HEK293 (cell line): ENCODE results near the gene EML3.
A peak's percentile ranks its signal among the peaks of the same experiment; 100 is the strongest.

Experiments used
- CTCF ChIA-PET: fragments of 350-600 bp; formaldehyde crosslinking; extraction: SDS; loops from one replicate; lab custom pipeline; 2021; ENCODE audit warnings: antibody characterized with exemption; lab: Yijun Ruan, JAX
- POLR2A ChIA-PET: fragments of 300-600 bp; formaldehyde crosslinking; extraction: SDS; loops from one replicate; lab custom pipeline; 2020; ENCODE audit warnings: antibody characterized with exemption, inconsistent platforms; lab: Yijun Ruan, JAX
- H3K27ac ChIP-seq: fragments of 200-500 bp; sonication (Bioruptor generic); 2 replicates; pipeline ENCODE4 v1.5.1; 2014; ENCODE audit warnings: low read depth, low read length, control low read depth, inconsistent platforms; ENCODE audit errors: extremely low read depth
- H3K36me3 ChIP-seq, 2 experiments: fragments of 200-500 bp in 1 of 2; sonication (Bioruptor generic) in 1 of 2; 1 replicate in 1 of 2; 2 replicates in 1 of 2; pipeline ENCODE4 v1.5.1; 2014 to 2017; ENCODE audit warnings: inconsistent platforms in 2 of 2, low read length in 2 of 2; ENCODE audit not compliant: control insufficient read depth in 2 of 2, insufficient read depth in 1 of 2
- H3K4me1 ChIP-seq: fragments of 200-500 bp; sonication (Bioruptor generic); 2 replicates; pipeline ENCODE4 v1.5.1; 2014; ENCODE audit warnings: mild to moderate bottlenecking, low read length, inconsistent platforms; ENCODE audit not compliant: control insufficient read depth, insufficient read depth
- H3K4me3 ChIP-seq: 2 replicates; pipeline ENCODE4 v1.5.1; 2011; ENCODE audit warnings: low read depth, mild to moderate bottlenecking, control low read depth, low read length, moderate library complexity
- H3K9me3 ChIP-seq: fragments of 200-500 bp; sonication (Bioruptor generic); 2 replicates; pipeline ENCODE4 v1.5.1; 2014; ENCODE audit warnings: low read depth, low read length, inconsistent platforms; ENCODE audit not compliant: control insufficient read depth, insufficient read depth
- FEZF1 ChIP-seq: fragments of 450-650 bp; formaldehyde crosslinking; IDR thresholded peaks from 2 replicates; pipeline ENCODE4 v1.5.1; 2016; ENCODE audit warnings: missing biosample characterization, missing genetic modification characterization
- GFI1B ChIP-seq: fragments of 450-650 bp; formaldehyde crosslinking; IDR thresholded peaks from 2 replicates; pipeline ENCODE4 v1.5.1; 2016; ENCODE audit warnings: missing biosample characterization, missing genetic modification characterization
- KLF16 ChIP-seq: fragments of 450-650 bp; formaldehyde crosslinking; IDR thresholded peaks from 2 replicates; pipeline ENCODE4 v1.5.1; 2017; ENCODE audit warnings: missing biosample characterization, missing genetic modification characterization
- OVOL3 ChIP-seq: fragments of 450-650 bp; formaldehyde crosslinking; IDR thresholded peaks from 2 replicates; pipeline ENCODE4 v1.5.1; 2016; ENCODE audit warnings: missing biosample characterization, missing genetic modification characterization
- PBX3 ChIP-seq: sonication (generic); formaldehyde crosslinking; IDR thresholded peaks from 2 replicates; pipeline ENCODE4 v1.8.1; 2022; ENCODE audit warnings: mild to moderate bottlenecking, moderate library complexity, missing genetic modification reagents
- ZEB2 ChIP-seq: fragments of 450-650 bp; formaldehyde crosslinking; IDR thresholded peaks from 2 replicates; pipeline ENCODE4 v1.5.1; 2016; ENCODE audit warnings: missing biosample characterization, missing genetic modification characterization
- ZNF221 ChIP-seq: fragments of 450-650 bp; formaldehyde crosslinking; IDR thresholded peaks from 2 replicates; pipeline ENCODE4 v1.5.1; 2017; ENCODE audit warnings: missing biosample characterization, missing genetic modification characterization, borderline replicate concordance
- ZNF24 ChIP-seq: fragments of 450-650 bp; formaldehyde crosslinking; IDR thresholded peaks from 2 replicates; pipeline ENCODE4 v1.5.1; 2016; ENCODE audit warnings: missing biosample characterization, missing genetic modification characterization
- ZNF335 ChIP-seq: fragments of 450-650 bp; formaldehyde crosslinking; conservative IDR thresholded peaks from 2 replicates; pipeline ENCODE4 v1.5.1; 2016; ENCODE audit warnings: missing biosample characterization, missing genetic modification characterization
- ZNF391 ChIP-seq: fragments of 450-650 bp; formaldehyde crosslinking; IDR thresholded peaks from 2 replicates; pipeline ENCODE4 v1.5.1; 2016; ENCODE audit warnings: low read depth, missing biosample characterization, missing genetic modification characterization, borderline replicate concordance
- ZNF394 ChIP-seq: fragments of 450-650 bp; formaldehyde crosslinking; IDR thresholded peaks from 2 replicates; pipeline ENCODE4 v1.5.1; 2016; ENCODE audit warnings: missing biosample characterization, missing genetic modification characterization, mild to moderate bottlenecking, moderate library complexity, borderline replicate concordance
- ZNF549 ChIP-seq: fragments of 450-650 bp; IDR thresholded peaks from 2 replicates; pipeline ENCODE4 v1.5.1; 2018; ENCODE audit warnings: missing biosample characterization, missing genetic modification characterization, mild to moderate bottlenecking, inconsistent platforms, moderate library complexity
- TF ChIP-seq, protein P1 (sequence below): fragments of 450-650 bp; formaldehyde crosslinking; IDR thresholded peaks from 2 replicates; pipeline ENCODE4 v1.5.1; 2016; ENCODE audit warnings: missing biosample characterization, missing genetic modification characterization
- TF ChIP-seq, protein P2 (sequence below): fragments of 450-650 bp; formaldehyde crosslinking; IDR thresholded peaks from 2 replicates; pipeline ENCODE4 v1.5.1; 2016; ENCODE audit warnings: missing biosample characterization, missing genetic modification characterization
- TF ChIP-seq, protein P3 (sequence below): fragments of 450-650 bp; formaldehyde crosslinking; IDR thresholded peaks from 2 replicates; pipeline ENCODE4 v1.5.1; 2017; ENCODE audit warnings: missing biosample characterization, missing genetic modification characterization

The EML3 gene

DNA sequence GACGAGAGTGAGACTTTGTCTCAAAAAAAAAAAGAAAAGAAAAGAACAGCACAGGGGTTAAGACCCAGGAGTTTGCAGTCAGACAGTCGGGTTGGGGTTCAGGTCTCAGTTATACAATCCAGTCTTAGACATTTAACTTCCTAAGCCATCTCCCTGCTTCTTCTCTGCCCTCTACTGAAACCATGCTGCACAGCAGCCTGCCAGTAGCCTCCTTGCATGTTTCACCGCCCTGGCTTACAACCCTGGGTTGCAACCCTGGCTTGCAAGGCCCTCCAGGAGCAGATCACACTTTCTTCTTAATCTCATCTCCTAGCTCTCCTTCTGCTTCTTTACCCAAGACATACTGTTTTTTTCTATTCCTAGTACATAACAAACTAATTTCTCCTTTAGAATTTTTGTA lies 15.1 kb upstream of the EML3 start:
- no peaks in the 10 kb centered on the region for H3K4me1 ChIP-seq
- POLR2A ChIA-PET: interaction anchor here (0.6 to 1.2 kb wide), 2 partner anchors 28 to 37 kb away, joined by 5 read pairs; partner anchors contain the start of gene TUT1
- H3K4me3 ChIP-seq: no peak overlapping the region
- H3K27ac ChIP-seq: no peak overlapping the region
- TF ChIP-seq ZNF391 (tag by site-specific recombination) (no peak), PBX3 (CRISPR knock-in tag) (no peak), ZNF549 (tag by site-specific recombination) (no peak), GFI1B (no peak), ZNF221 (no peak)
- TF ChIP-seq, protein P1, sequence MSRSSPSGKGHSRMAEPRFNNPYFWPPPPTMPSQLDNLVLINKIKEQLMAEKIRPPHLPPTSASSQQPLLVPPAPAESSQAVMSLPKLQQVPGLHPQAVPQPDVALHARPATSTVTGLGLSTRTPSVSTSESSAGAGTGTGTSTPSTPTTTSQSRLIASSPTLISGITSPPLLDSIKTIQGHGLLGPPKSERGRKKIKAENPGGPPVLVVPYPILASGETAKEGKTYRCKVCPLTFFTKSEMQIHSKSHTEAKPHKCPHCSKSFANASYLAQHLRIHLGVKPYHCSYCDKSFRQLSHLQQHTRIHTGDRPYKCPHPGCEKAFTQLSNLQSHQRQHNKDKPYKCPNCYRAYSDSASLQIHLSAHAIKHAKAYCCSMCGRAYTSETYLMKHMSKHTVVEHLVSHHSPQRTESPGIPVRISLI (tag by site-specific recombination): no peak
- TF ChIP-seq, all 188 proteins: peak for 0
- CTCF ChIA-PET: interaction anchor here (1.2 kb wide), 1 partner anchor 16 kb away, joined by 6 read pairs; no protein-coding TSS in a partner anchor
- Histone ChIP-seq H3K9me3 (no peaks in the 10 kb centered on the region), H3K36me3 (peaks cover 19 to 81% of the 10 kb centered on the region in 2 experiments)

DNA sequence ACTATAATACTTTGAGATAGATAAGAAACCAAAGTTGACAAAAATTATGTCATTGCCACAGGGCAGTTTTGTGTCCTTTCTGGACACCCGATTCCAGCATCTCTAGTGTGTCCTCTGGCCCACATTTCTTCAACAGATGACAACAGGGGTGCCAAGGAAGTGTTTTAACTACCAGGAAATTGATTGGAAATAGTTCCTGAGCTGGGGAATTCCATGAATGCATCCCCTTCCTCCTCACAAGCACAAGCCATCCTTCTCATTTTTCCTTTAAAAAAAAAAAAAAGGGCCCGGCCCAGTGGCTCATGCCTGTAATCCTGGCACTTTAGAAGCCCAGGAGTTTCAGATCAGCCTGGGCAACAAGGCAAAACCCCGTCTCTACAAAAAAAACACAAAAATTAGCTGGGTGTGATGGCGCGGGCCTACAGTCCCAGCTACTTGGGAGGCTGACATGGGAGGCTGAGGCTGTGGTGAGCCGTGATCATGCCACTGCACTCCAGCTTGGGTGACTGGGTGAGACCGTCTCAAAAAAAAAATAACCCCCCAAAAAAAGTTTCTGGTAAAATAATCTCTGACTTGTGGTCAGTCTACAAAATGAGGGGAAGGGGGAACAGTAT lies 10.0 kb upstream of the EML3 start:
- CTCF ChIA-PET: interaction anchor here (0.6 to 2.5 kb wide), 3 partner anchors 12 to 63 kb away, joined by 3 to 18 read pairs (median 6); no protein-coding TSS in a partner anchor
- POLR2A ChIA-PET: interaction anchor here (0.6 to 6.0 kb wide), 29 partner anchors 9 to 233 kb away, joined by 3 to 109 read pairs (median 5); partner anchors contain the start of genes C11orf98, CSKMT, EEF1G and EML3
- Histone ChIP-seq H3K36me3 (peaks cover 5 to 37% of the 10 kb centered on the region in 2 experiments), H3K27ac (peak overlapping the region; percentile 40), H3K4me3 (no peak overlapping the region), H3K4me1 (no peaks in the 10 kb centered on the region)
- peak; percentile 9 for TF ChIP-seq ZNF335
- no peak for TF ChIP-seq OVOL3 (tag by site-specific recombination)
- TF ChIP-seq, all 188 proteins: peak for 1
- H3K9me3 ChIP-seq: no peaks in the 10 kb centered on the region

DNA sequence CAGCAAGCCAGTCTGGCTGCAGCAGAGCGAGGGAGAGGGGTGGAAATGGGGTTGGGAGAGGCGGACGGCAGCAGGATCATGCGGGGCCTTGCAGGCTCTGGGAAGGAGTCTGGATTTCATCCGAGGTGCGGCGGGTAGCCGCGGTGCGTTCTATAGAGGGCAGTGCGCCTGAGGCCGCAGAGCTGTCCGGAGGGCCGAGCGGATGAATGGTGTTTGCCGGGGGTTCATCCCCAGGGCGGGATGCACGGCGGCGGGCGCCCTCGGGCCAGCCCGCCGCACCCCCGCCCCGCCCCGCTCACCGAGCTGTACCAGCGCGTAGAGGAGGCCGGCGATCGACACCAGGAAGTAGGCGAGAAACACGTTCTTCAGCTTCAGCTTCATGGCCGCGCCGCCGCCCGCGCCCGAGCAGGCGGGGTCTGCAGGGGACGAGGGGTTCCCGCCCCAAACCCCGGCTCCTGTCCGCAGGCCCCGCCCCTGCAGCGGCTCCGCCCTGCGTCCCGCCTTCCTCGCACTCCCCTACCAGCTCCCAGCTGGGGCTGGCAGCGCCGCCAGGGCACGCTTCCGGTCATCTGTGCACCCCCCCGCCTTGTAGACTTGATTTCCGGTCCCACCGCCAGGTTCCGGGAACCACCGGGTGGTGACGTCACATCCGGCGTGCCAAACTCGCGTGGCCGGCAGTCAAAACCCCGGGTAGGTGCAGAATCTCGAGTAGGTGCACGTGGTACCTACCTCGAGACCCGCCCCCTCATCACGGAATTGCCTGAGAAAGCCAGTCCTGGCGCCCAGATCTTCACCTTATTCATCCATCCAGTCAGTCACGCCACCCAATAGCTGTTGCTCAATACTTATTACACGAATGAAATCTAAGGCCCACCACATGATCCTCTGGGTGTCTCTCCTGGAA lies 9.2 kb upstream of the EML3 start, which contains the start of gene B3GAT3:
TSS of gene B3GAT3 (minus strand) at position 420 of the 904 bp plus-strand sequence. CDS start at position 381, 39 bp downstream.
- H3K27ac ChIP-seq: peak within 1 kb of the TSS; percentile 80
- POLR2A ChIA-PET: interaction anchor here (0.6 to 6.0 kb wide), 28 partner anchors 9 to 234 kb away, joined by 3 to 109 read pairs (median 5); partner anchors contain the start of genes C11orf98, CSKMT, EEF1G and EML3
- CTCF ChIA-PET: interaction anchor here (0.6 to 2.5 kb wide), 7 partner anchors 11 to 249 kb away, joined by 3 to 18 read pairs (median 3); no protein-coding TSS in a partner anchor
- H3K4me3 ChIP-seq: peak within 1 kb of the TSS; percentile 71
- H3K36me3 ChIP-seq: peaks cover 4 to 36% of the 10 kb centered on the region in 2 experiments
- no peaks in the 10 kb centered on the region for H3K9me3 ChIP-seq
- H3K4me1 ChIP-seq: no peaks in the 10 kb centered on the region
- TF ChIP-seq, protein P2, sequence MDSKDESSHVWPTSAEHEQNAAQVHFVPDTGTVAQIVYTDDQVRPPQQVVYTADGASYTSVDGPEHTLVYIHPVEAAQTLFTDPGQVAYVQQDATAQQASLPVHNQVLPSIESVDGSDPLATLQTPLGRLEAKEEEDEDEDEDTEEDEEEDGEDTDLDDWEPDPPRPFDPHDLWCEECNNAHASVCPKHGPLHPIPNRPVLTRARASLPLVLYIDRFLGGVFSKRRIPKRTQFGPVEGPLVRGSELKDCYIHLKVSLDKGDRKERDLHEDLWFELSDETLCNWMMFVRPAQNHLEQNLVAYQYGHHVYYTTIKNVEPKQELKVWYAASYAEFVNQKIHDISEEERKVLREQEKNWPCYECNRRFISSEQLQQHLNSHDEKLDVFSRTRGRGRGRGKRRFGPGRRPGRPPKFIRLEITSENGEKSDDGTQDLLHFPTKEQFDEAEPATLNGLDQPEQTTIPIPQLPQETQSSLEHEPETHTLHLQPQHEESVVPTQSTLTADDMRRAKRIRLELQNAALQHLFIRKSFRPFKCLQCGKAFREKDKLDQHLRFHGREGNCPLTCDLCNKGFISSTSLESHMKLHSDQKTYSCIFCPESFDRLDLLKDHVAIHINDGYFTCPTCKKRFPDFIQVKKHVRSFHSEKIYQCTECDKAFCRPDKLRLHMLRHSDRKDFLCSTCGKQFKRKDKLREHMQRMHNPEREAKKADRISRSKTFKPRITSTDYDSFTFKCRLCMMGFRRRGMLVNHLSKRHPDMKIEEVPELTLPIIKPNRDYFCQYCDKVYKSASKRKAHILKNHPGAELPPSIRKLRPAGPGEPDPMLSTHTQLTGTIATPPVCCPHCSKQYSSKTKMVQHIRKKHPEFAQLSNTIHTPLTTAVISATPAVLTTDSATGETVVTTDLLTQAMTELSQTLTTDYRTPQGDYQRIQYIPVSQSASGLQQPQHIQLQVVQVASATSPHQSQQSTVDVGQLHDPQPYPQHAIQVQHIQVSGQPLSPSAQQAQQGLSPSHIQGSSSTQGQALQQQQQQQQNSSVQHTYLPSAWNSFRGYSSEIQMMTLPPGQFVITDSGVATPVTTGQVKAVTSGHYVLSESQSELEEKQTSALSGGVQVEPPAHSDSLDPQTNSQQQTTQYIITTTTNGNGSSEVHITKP: peak; percentile 32; the same call in 1 of the 2 replicates
- TF ChIP-seq ZEB2 (tag by site-specific recombination): peak; percentile 96
- TF ChIP-seq FEZF1: peak; percentile 9; the same call in 1 of the 2 replicates
- TF ChIP-seq ZNF549 (tag by site-specific recombination): no peak
- peak; percentile 65; the same call in 1 of the 2 replicates for TF ChIP-seq KLF16
- TF ChIP-seq ZNF24 (tag by site-specific recombination): no peak
- TF ChIP-seq PBX3 (CRISPR knock-in tag): 0 out of 2 replicates have a peak, but pooled peaks have one; percentile 65
- TF ChIP-seq, protein P3, sequence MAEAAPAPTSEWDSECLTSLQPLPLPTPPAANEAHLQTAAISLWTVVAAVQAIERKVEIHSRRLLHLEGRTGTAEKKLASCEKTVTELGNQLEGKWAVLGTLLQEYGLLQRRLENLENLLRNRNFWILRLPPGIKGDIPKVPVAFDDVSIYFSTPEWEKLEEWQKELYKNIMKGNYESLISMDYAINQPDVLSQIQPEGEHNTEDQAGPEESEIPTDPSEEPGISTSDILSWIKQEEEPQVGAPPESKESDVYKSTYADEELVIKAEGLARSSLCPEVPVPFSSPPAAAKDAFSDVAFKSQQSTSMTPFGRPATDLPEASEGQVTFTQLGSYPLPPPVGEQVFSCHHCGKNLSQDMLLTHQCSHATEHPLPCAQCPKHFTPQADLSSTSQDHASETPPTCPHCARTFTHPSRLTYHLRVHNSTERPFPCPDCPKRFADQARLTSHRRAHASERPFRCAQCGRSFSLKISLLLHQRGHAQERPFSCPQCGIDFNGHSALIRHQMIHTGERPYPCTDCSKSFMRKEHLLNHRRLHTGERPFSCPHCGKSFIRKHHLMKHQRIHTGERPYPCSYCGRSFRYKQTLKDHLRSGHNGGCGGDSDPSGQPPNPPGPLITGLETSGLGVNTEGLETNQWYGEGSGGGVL: peak; percentile 31; the same call in 1 of the 2 replicates
- no peak for TF ChIP-seq ZNF394 (tag by site-specific recombination)
